CMK (cell line): Measurements from ENCODE around the gene TTLL5.
A peak's percentile ranks its signal among the peaks of the same experiment; 100 is the strongest.

Experiments used
- DNase-seq: peaks from one replicate; pipeline ENCODE4 v3.0.0-alpha.2; 2010; ENCODE audit warnings: low read depth

The TTLL5 gene

DNA sequence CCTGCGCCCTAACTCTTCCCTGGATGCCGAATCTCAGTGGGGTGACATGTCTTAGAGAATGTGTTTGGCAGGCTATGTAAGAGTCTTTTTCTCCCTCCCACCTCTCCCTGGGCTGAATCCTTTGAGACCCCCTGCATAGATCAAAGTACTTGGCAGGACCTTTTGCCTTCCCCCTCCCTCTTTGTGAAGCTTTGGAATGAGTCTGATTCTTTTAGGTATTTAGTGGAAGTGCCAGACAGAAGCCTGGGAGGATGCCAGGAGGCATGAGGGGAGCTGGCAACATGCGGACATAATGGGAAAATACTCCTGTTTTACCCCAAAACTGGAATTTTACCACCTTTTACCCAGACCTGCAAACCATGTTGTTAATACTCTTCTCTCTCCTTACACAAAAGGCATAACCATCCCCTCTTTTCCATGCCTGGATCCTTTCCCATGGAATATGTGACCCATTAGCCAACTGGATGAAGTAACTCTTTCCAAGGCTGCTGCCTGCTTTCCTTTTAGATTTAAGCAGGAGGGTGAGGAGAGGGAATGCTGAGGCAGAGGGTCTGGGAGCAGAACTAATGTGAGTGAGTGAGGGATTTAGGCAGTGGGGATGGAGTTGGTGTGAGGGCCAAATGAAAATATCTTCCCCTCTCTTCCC lies 41.7 kb downstream of the TTLL5 start:
- DNase-seq, result no peak

DNA sequence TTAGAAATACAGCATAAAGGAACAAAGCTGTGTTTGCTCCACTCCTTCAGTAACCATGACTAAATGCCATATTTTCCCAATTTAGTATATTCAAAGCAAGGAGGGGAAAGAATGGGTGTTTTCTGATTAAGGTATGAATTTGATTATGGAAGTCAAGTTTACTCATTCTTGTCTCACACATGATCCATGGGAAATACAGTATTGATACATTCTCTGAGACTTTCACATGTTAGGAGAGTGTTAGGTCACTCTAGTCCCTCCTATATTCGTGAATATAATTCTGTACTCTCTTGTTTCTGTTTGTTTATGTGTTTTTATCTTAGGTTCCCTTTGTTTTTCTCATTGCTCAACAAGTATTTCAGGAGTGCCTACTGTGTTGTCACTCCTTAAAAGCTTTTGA lies 42.4 kb downstream of the TTLL5 start:
- DNase-seq, result no peak

DNA sequence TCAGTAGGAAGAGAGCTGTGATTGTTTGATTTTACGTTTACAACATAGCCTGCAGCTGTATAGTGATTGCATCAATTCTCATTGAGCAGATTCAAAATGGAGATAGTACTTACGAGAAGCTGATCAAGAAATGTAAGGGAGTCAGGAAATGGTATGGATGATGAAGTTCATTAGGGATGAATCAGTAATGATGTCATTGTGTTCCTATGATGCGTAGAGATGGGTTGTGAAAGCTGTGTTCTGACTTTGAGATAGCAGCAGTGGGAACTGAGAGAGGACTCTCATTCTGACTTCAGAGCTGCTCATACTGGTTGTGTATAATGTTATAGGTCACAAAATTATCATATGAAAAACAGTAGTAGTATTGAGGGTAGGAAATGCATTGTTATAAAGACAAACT lies 44.0 kb downstream of the TTLL5 start:
- DNase-seq, result no peak

GRCh38 chr14:75709207-75709812 lies 48.3 kb downstream of the TTLL5 start:
- peak; percentile 40 for DNase-seq

DNA sequence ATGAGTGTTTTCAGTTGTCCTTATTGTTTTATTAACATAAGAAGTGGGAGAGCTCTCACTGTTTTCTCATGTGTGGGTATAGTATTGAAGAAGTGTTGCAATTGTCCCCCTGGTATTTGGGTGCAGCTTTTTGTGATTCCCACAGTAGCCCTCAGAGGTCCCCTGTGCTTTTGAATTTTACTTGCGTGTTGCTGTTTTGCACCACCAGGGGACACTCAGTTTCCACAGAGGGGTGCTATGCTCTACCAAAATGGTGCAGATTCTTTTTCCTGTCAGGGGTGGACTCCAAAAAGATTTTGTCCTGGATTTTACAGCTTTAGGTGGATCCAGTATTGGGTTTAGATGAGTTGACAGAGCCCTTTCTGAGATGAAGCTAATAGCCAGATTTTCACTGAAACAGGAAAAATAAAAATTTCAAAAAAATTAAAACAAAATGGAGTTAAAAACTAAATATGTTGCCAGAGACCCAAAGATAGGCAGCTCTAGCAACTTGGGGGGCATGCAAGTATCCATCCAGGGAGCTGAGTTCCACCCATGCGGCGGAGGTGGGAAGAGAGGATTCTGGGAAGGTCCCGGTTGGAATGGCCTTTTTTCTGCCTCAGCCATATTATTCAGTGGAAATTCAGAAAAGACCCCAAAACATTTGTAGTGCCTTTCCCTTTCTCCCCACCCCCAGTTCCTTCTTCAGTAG lies 50.2 kb downstream of the TTLL5 start:
- no peak for DNase-seq

DNA sequence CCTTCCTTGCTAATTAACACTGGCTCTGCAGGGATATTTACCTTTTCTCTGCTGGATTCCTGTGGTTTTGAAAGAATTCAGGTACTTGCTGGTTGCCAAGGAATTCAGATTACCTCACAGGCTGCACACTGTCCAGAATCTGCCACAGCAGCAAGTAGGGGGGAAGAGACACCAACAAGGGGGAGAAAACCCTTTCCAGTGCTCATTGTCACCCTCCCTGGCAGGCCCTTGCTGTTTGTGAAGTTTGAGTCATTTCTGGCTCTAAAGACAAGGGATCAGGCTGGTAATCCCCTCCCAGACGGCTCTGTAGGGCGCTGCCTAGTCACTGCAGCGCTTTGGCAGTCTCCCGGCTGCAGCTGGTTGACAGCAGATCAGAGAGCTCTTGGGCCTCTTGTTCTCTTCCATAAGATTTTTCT lies 50.8 kb downstream of the TTLL5 start:
- no peak for DNase-seq

- no peak for DNase-seq
These were observed 53.9 kb downstream of the TTLL5 start for GRCh38 chr14:75714991-75715390.

DNA sequence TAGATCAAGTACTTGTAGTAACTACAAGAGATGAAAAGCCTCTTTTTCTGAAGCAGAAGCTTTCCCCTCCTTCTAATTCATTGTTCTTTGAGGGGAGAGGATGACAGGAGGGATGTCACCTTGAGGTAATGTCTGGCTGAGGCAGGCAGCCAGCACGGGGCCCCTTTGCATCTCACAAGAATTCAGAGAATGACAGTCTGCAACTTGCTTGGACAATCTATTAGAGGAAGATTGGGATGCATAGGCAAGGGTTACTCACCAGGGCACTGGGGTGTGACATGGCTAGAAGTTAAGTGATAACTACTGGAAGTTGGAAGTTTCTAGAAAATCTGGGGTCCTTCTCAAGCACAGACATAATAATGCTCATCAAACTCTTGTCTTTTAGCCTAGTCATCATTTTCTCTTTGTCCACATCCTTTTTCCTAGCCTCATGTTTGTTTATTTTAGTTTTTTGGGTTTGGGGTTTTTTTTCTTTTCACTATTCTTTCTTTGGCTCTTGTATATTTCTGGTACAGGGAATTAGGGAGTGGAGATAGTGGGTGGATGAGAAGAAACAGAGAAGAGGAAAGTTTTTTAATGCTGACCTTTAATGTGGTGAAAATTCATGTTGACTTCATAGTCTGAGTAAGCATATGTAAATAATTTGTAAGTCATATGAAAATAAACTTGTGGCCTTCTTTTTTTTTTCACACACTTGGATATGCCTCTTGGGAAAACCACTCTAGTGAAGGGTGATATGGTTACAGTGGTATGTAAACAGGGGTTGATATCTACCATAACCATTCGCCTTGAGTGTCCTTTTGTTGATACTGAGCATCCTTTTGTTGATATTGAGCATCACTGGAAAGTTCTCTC lies 55.1 kb downstream of the TTLL5 start:
- no peak for DNase-seq

GRCh38 chr14:75717729-75718128 lies 56.7 kb downstream of the TTLL5 start:
- no peak for DNase-seq

GRCh38 chr14:75718199-75718598 lies 57.2 kb downstream of the TTLL5 start:
- DNase-seq, result no peak

DNA sequence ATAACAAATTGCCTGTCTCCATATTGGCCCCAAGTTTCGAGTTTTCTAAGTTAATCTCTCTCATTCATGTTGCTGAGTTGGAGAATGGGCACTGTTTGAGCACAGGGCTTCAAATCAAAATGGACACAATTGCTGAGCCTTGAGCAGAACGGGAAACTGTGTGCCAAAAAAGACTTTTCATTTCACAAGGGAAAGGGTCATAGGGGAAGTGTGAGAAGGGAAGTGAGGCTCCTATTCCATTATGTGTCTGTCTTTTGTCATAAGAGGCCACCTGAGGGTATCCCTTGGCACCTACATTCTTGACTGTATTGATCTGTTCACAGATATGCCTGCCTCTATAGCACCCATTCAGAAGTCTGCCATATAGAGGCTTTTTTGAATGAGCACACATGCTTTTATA lies 59.1 kb downstream of the TTLL5 start:
- DNase-seq, result no peak

DNA sequence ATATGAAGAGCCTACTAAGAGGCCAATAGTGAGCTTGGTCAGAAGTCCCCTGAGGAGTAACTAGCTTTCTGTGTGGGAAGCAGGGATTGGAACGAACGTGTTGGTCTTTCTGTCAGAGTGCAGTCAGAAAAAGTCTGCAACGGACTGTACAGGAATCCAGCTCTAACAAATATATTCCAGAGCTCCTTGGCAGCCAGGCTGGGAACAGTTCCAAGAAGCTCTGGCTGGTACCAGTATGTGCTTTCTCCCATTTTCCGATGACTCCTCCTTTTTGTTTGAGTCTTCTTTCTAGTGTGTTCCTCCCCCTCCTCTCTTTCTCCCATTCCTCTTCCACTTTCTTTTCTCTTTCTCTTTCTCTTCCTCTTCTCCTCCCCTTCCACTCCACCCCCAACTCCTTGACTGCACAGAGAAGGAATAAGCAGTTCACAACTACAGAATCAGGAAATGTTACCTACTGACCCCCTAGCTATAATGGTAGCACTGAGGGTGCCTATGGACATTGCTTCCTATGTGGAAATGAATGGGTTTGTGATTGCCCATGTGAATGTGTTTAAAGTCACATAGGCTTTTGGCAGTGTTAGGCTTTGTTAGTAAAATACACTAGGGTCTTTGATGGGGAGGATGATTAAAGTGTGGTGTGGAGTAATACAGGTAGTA lies 59.9 kb downstream of the TTLL5 start:
- no peak for DNase-seq

- no peak for DNase-seq
These were observed 62.7 kb downstream of the TTLL5 start for GRCh38 chr14:75723716-75724115.

GRCh38 chr14:75724414-75725204 lies 63.6 kb downstream of the TTLL5 start:
- DNase-seq, result no peak

GRCh38 chr14:75725481-75725880 lies 64.4 kb downstream of the TTLL5 start:
- no peak for DNase-seq

DNA sequence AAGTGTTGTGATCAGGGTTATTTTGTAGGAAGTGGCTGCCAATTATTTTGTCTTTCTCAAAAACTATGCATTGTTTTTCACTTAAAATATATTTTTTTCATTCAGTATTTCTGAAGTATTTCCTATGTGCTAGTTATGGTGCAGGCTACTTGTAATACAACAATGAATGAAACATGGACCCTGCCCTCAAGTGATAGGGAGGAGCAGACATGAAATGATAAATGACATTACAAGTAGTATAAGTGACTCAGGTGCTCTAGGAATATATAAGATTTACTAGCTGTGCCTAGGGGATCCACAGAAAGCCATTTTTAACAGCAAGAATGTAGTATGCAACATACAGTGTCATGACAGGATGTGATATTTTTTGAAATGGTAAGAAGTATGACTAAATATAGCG lies 65.3 kb downstream of the TTLL5 start:
- DNase-seq, result no peak

GRCh38 chr14:75727124-75727523 lies 66.1 kb downstream of the TTLL5 start:
- no peak for DNase-seq

- no peak for DNase-seq
These were observed 71.8 kb downstream of the TTLL5 start for GRCh38 chr14:75732888-75733287.

DNA sequence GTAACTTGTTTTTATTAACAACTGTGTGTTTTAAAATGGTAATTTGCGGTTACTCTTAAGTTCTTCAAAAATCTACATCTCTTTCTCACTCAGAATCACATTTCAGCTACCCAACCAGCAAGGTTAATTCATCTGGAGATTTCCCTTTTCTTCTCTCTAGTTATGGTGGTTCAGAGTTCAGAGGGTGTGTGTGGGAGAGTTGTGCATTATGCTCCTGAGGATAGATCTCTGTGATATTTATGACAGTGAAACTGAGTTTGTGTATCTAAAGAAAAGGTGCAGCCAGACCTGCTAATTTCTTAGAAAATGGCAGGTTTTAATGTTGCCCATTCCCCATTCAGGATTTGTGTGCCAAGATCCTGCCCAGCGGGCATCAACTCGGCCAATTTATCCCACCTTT lies 73.8 kb downstream of the TTLL5 start:
- DNase-seq, result no peak

GRCh38 chr14:75736845-75737485 lies 75.9 kb downstream of the TTLL5 start:
- DNase-seq, result no peak

DNA sequence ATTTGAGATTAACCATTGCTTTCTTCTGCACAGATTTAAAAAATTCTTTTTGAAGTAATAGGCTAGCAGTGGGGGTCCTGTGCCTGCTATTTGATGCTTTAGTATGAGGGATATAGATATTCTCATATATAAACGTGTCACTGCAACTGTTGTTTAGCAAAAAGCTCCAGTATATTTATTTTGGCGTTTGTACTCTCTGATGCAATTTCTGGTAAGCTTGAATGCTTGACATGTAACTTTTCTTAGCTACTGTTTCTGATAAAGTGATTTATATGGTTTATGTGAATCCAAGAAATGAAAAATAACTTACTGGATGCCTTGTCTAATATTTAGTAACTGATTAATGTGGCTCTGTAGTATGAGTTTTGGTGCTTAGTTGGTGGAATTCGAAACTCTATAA lies 77.1 kb downstream of the TTLL5 start:
- no peak for DNase-seq
